ENCODE measurements around the gene CFAP298. TPM values are rescaled to one million over a fixed set of nuclear protein-coding genes. Genes with fewer than 3 reads are reported as not detected.
A peak's percentile ranks its signal among the peaks of the same experiment; 100 is the strongest.

The CFAP298 gene
- total and polyA plus RNA-seq, 2 of the 13 experiments (the other 11 are each of a cell fraction or from before 2014, with no cell fraction given): 21.2 to 62.2 TPM

- TF ChIP-seq SALL1 (CRISPR knock-in tag; IDR thresholded peaks at IDR 0.05) (peak; percentile 56), AGO2 (optimal IDR thresholded peaks at IDR 0.05; ENCODE audit: low read depth, low read length) (no peak), RCOR2 (CRISPR knock-in tag; IDR thresholded peaks at IDR 0.05) (peak; percentile 83), RBM22 (optimal IDR thresholded peaks at IDR 0.05; ENCODE audit: low read length) (no peak), POLR2AphosphoS5 (IDR thresholded peaks at IDR 0.05; ENCODE audit: low read depth, low read length) (0 out of 2 replicates have a peak, but pooled peaks have one; percentile 2), ZSCAN29 (CRISPR knock-in tag; conservative IDR thresholded peaks at IDR 0.05) (no peak), PRDM10 (CRISPR knock-in tag; IDR thresholded peaks at IDR 0.05; ENCODE audit: low read depth) (0 out of 2 replicates have a peak, but pooled peaks have one; percentile 33), ZFP36 (IDR thresholded peaks at IDR 0.05; ENCODE audit: borderline replicate concordance, low read depth, low read length, partially characterized antibody) (no peak), TGIF2 (CRISPR knock-in tag; IDR thresholded peaks at IDR 0.05) (peak; percentile 71), ZNF124 (CRISPR knock-in tag; IDR thresholded peaks at IDR 0.05) (no peak), ZBTB7B (CRISPR knock-in tag; IDR thresholded peaks at IDR 0.05) (no peak), KAT2B (IDR thresholded peaks at IDR 0.05; ENCODE audit: borderline replicate concordance, low read depth, low read length) (no peak), DNMT3B (CRISPR knock-in tag; conservative IDR thresholded peaks at IDR 0.05) (no peak), IRF1 (CRISPR knock-in tag; IDR thresholded peaks at IDR 0.05; ENCODE audit: low read depth) (no peak), PITX1 (CRISPR knock-in tag; IDR thresholded peaks at IDR 0.05) (peak; percentile 51), ZMYM3 (CRISPR knock-in tag; IDR thresholded peaks at IDR 0.05) (0 out of 2 replicates have a peak, but pooled peaks have one; percentile 48), ZNF142 (CRISPR knock-in tag; IDR thresholded peaks at IDR 0.05) (no peak), ZNF713 (CRISPR knock-in tag; IDR thresholded peaks at IDR 0.05) (no peak), ZNF260 (CRISPR knock-in tag; IDR thresholded peaks at IDR 0.05; ENCODE audit: borderline replicate concordance, low read depth) (no peak), NR0B2 (CRISPR knock-in tag; IDR thresholded peaks at IDR 0.05) (no peak)
Measured at GRCh38 chr21:32597205-32597604, 15.0 kb downstream of the CFAP298 start (continued).

Data from HepG2 (cell line).